ENCODE results near the gene DDX10.
"Not testable (repeated sequence)": the region's sequence is repeated elsewhere in the genome, so short reads cannot be mapped to it uniquely, and the experiment has no call there.

The DDX10 gene

DNA sequence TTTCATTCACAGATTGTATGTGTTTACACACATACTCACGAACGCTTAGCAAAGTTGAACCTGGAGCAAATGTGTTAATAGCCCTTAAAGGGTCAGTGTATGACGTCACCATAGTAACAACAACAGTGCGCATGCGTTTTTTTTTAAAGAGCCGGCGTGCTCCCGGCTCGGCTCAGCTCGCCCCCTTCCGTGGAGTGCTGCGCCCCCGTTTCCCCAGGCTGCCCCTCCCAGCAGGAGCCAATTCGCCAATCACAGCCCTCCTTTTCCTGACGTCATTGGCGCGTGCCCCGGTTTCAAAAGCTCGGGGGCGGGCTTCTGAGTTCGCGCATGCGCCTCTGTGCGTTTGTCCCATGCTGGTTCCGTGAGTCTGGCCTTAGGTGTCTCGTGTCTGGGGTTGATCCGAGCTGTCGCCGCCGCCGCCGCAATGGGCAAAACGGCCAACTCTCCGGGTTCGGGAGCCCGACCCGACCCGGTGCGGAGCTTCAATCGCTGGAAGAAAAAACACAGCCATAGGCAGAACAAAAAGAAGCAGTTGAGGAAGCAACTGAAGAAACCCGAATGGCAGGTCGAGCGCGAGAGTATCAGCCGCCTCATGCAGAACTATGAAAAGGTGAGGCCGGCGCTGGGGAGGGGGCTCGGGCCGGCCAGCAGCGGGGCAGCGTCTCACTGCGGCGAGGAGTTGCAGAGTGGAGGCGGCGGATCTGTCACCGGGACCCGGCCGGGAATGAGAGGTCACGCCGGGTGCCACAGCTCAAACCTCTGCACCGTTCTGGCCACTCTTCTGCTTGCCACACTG lies at the start of gene DDX10:
DDX10 (plus strand) TSS at position 340 of the 796 bp plus-strand sequence; CDS start at position 425, 85 bp downstream.
- peak; percentile 98 for DNase-seq

DNA sequence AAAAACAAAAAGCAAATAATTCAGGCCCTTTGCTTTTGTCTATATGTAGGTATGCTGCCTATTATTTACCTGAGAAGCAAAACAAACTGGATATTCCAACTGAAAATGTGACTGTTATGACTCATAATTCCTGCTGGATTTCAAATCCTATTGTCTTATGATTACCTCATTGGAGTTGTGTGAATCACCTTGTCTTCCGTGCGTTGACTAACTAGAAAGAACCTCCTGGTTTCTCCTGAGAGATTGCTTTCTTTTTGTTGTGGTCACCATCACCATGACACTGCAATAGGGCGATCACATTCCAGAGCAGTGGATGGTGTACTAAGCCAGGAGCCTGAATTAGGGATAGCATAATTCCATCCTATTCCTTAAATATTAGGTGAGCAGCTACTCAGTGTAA lies 48.3 kb upstream of the DDX10 start:
- no peak for DNase-seq

DNA sequence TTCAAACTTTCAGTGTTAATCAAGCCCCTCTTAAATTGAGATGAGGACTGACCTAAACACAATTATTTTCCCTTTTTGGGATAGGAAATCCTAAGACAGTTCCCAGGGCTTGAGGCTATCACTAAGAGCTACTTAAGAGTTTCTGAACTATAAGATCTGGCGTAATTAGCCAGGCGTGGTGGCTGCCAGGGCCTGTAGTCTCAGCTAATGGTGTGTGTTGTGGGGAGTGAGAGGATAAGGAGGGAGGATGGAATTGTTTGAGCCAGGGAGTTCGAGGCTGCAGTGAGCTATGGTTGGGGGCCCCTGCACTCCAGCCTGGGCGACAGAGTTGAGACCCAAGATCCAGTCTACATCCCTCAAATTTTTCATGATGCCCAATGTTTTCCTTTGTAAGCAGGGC lies 47.8 kb upstream of the DDX10 start:
- no peak for DNase-seq

DNA sequence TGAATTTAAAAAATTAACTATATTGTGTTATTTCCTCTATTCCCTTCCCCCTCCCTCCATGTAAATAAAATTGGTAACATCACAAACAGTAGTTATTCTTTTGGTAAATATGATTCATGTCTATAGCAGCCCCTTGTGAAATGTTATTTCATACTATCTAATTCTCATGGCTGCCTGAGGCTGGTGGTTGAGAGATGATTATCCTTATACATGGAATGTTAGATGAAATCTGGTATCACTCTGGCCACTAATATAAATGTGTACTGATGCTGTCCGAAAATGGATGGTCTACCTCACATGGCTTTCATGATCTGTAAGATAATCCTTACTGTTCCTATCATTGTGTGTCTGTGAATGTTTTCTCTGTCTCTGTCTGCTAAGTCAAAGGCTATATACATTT lies 46.3 kb upstream of the DDX10 start:
- no peak for DNase-seq

DNA sequence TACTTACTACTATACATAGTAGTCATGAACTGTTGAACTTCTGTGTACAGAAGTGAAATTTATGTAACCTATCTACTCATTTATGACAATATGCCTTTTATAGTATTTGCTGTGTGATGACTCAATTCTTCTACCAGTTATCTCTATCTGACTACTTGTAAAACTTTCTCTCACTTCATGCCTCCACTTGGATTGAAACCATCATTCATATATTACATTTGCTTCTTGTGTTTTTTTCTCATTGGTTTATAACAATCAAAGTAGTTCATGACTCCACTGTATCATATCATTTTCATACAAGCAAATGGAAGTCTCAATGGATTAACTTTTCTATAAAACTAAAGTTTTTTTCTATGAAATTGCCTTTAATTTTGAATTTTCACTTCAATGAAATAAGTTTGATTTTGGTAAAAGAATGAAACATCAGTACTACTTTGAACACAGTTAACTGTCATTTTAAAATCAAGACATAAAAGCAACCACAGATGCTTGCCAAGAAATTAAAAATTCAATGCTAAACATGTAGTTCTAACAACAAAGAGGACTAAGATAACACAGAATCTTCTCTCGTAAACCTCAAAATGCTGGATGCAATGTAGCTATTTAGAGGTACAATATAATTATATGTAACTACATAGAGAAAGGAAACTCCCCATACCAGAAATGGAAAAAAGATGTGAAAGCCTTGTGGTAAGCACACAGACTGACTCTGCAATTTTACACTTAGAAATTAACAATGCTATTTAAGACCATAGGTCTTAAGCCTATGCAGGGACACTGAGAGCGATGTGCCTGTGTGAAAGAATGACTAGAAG lies 43.7 kb upstream of the DDX10 start:
- no peak for DNase-seq

DNA sequence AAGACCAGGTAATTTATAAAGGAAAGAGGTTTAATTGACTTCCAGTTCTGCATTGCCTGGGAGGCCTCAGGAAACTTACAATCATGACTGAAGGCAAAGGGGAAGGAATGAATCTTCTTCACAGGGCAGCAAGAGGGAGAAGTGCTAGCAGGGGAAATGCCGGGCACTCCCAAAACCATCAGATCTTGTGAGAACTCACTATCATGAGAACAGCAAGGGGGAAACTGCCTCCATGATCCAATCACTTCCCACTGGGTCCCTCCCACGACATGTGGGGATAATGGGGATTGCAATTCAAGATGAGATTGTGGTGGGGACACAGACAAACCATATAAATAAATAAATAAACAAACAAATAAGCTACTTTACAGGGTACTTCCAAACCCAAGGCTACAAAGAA lies 42.5 kb upstream of the DDX10 start:
- no peak for DNase-seq

DNA sequence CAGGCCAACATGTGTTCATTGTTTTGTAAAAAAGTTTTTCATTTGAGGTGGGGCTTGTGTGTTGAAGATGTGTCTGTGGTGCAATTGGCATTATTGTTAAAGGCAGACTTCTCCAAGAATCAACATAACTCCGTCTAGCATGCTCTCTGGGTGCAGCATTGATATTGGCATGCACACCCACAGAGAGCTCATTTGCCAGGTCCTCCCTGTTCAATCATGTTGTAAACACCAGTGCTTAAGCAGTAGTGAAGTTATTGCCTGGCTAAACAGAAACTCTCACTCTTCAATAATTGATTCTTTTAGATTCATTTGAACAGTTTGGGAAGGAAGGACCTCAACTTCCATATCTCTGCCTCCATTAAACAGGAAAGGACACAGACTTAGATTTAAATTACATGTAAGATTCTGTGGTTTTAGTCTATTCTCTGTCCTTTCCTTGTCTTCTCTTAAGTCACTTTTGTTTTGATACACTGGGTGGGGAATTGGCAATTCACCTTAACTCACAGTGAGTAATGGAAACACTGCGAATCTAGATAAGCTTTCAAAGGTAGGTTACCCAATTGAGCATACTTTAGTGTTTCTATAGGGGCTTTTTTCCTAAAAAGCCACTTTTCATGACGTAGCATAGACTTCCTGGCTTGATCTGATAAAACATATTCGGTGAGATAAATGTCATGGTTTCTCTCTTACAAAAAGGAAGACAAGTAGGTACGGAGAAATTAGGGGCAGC lies 40.5 kb upstream of the DDX10 start:
- DNase-seq: no peak

DNA sequence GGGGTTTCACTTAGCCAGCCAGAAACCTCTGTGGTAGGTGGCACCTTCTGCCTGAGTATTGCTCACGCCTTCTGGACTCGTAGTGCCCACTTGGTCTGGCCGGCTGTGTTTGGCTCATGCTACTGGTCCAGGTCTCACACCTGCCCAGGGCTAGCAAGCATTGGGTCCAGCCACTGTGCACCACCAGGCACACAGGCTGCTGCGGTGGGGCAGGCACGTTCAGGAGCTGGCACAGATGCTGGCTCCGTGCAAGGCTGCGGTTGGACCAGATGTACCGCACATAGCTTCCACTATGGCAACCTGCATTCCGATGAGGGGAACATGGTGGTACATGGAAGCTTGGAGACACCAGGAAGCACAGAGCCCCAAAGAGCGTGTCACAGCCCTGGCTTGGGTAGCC lies 36.5 kb upstream of the DDX10 start:
- DNase-seq: no peak

DNA sequence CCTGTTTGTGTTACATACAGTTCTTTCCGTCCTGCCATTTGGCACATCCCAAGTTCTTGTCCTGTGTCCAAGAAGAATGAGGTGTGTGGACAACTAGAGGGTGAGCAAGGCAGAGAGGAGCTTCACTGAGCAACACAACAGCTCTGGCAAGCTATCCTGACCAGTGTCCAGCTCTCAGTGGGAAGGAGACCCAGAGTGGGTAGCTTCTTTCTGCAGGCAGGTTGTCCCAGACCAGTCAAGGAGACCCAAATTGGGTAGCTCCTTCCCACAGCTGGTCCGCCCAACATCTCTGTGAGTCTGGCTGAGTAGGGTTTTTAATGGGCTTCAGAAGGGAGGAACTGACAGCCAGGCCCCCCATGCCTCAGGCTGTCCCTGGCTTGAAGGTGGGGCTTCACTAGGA lies 36.1 kb upstream of the DDX10 start:
- no peak for DNase-seq

DNA sequence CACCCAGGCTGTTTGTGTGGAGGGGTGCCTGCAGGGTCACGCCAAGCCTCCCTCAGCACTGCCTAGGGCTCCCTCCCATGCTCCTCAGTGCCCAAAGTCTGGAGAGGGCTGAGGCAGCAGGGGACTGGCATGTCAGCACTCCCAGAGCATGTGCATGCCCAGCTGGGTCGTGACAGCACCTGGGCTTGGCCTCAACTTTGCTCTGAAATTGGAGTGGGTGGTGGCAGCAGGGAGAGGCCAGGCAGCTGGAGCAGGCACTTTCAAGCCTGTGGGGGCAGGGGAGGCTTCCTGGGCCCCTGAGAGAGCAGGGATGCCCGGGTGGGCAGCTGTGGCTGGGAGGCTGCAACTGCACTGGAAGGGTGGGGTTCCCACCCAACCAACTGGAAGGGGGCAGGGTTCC lies 35.6 kb upstream of the DDX10 start:
- DNase-seq: no peak

DNA sequence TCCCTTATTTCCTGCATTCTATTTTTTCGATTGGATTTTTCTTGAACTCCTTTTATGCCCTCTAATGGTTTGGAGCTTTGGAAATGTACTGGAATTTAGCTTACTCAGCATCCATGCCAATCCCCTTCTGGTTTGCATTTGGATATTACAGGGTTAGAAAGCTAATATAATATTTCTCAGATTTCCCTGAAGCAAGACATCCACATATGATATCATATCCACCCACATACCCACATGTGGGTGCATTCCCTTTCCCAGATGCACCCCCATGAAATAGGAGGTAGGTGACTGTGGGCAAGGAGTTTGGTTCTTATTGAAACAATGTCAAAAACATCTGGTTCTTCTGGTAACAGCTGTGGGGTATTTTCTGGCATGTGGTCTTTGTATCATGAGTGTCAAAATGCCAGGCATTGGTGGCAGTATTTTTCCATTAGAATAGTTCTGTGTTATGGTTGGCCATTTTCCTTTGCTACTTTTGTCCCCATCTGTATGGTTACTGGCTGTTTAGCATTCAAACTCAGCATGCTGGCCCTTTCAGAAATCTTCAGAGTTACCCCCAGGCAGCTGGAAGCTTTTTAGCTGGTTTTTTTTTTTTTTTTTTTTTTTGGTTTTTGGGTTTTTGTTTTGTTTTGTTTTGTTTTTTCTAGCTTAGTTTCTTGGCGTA lies 32.7 kb upstream of the DDX10 start:
- no peak for DNase-seq

DNA sequence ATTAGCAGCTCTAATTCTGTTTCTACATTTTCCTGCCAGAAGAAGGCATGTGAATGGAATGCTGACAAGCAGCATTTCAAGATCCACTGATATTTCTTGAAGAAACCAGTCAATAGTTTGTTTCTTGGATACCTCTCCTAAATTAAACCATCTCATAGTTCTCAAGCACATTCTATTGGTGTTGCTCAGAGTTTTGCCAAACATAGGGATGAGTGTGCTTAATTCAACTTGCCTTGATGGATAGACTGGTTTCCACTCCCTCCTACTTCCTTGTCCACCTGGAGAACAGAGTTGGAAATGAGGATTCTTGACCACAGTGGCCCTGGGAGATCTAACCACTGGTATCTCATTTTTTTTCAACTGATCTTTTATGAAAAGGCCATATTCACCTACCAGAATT lies 29.8 kb upstream of the DDX10 start:
- no peak for DNase-seq

DNA sequence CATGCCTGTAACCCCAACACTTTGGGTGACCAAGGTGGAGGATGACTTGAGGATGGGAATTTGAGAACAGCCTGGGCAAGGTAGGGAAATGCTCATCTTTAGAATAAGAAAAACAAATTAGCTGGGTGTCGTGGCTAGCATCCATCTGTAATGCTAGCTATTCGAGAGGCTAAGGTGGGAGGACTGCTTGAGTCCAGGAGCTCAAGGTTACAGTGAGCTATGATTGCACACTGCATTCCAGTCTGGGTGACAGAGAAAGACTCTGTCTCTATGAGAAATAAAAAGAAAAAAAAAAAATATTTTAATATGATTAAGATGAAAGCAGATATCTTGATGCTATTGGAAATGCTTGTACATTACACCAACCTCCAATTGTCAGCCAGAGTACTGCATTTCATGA lies 28.6 kb upstream of the DDX10 start:
- no peak for DNase-seq

DNA sequence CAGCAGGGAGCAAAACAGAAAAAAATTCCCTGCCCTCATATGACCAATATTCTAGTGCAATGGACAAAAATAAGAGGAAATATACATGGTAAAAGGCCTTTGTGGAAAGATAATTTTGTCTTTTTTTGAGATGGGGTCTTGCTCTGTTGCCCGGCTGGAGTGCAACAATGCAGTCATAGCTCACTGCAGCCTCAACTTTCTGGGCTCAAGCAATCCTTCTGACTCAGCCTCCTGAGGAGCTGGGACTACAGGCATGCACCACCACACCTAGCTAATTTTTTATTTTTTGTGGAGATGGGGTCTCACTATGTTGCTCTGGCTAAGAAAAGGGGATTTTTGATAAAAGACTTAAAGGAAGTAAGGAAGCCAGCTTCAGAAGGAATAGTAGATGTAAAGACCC lies 25.7 kb upstream of the DDX10 start:
- no peak for DNase-seq

DNA sequence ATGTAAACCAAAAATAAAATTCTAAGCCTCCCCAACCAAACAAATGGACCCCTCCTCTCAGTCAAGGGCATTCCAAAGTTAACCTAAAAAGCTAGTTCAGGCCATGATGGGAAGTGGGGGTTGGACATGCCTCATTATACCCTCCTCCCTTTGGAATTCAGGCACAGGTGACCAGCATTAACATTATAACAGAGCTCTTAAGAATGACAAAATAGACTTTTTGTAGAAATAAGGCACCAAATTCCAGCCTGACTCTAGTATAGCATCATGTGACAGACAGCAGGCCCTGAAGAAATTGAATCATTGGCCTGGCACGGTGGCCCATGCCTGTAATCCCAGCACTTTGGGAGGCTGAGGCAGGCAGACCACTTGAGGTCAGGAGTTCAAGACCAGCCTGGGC lies 23.1 kb upstream of the DDX10 start:
- DNase-seq: not testable (repeated sequence)

DNA sequence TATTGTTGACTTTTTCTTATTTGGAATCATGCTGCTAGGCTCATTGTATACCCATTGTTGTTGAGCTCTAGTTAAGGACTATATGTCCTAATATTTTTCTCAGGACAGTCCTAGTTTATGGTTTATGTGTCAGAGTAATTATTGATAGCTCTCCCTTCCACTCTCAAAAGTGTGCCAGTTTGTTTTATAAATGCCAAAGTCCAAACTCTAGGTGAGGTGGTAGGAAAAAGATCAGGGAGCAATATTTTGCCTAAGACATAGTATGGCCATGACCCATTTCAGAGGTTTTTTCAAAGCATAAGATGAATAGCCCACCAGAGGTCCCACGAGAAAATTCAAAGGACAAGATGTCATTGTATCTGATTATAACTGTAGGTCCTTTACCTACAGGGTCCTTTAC lies 20.9 kb upstream of the DDX10 start:
- DNase-seq: no peak

DNA sequence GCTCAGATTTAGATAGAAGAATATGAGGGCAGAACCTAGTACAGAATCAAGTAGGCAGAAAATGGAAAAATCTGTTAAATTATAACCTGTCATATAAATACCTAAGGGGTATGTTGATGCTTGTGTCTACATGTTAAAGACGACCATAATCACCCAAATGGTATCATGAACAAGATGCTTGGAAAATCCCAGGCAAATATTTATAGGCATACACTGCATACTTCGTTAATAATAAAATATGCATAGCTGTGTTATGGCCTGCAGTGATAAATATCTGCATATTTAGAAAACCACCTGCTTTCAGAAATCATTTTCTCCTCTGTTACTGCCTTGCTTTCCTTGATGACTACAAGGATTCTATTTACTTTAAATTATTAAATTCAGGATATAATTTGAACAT lies 18.9 kb upstream of the DDX10 start:
- DNase-seq: no peak

DNA sequence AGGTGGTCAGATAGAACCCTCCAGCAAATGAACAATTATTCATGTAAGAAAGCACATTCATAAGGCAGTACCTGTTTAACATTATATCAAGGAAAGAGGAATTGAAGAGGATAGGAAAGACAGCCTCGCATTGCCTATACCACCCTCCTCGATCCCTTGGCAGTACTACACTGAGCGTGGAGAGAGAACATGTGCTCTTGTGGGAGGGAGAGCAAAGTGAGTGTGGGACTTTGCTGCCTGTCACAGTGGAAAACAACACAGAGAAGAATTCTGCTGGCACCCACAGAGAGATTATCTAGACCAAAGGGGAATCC lies 17.5 kb upstream of the DDX10 start:
- no peak for DNase-seq

DNA sequence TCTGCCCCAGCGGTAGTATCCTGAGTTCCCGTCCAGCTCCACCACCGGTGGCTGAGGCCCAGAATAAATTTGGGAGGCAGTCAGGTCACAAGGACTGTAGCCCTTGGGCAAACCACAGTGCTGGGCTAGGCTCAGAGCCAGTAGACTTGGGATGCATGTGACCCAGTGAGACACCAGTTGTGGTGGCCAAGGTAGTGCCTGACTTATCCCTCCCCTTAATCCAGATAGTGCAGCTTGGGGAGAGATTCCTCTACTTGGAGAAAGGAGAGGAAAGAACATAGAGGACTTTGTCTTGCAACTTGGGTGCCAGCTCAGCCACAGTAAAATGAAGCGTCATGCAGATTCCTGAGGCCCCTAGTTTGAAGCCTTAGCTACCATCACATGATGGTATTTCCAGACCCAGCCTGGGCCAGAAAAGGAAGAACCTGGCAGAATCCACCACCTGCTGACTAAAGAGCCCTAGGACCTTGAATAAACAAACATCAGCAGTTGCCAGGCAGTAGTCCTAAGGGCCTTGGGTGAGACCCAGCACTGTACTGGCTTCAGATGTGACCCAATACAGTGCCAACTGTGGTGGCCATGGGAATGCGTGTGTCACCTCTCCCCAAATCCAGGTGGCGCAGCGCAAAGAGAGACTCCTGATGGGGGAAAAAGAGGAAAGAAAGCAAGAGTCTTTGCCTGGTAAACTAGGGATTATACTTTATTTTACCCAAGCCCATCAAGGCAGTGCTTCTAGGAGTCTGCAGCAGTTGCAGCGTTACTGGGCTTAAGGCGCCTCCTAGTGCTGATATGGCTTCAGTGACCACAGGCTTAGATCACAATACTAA lies 17.0 kb upstream of the DDX10 start:
- DNase-seq: peak; percentile 71

DNA sequence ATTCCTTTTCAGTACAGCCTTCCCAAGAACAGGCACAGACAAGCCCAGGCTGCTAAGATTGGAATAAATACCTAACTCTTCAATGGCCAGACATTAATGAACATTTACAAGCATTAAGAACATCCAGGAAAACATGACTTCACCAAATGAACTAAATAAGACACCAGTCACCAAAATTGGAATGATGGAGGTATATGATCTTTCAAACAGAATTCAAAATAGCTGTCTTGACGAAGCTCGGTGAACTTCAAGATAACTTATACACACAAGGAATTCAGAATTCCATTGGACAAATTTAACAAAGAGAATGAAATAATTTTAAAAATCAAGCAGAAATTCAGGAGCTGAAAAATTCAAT lies 16.4 kb upstream of the DDX10 start:
- no peak for DNase-seq

DNA sequence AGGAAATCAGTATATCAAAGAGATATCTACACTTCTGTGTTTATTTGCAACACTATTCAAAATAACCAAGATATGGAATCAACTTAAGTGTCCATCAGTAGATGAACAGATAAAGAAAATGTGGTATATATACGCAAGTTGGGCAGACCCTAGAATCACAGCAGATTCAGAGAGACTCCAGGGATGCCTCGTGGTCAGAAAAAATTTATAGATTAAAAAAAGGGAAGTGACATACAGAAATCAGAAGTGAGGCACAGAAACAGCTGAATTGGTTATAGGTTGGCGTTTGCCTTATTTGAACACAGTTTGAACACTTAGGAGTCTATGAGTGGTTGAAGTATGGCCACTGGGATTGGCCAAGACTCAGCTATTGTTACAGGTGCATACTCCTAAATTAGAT lies 10.8 kb upstream of the DDX10 start:
- not testable (repeated sequence) for DNase-seq

DNA sequence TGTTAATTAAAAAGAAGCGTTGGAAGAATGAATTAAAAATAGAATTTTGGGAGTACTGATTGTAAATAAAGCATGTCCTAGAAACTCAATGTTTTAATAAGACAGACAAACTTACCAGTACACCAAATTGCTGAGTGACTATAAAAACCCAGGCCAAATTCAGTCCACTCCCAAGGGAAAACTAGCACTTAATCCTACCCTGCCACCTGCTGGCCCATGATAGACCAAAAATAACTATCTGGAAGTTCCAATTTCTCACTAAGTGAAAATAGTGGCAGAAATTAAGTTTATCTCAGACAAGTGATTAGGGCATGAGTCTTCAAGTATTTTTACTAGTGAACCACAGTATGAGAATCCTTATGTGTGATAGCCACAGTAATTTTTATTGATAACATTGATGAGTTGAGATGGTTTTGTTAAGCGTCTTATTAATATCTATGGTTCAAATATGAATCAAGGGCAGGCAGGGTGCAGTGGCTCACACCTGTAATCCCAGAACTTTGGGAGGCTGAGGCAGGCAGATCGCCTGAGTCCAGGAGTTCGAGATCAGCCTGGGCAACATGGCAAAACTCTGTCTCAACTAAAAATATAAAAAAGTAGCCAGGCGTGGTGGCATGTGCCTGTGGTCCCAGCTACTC lies 9.8 kb upstream of the DDX10 start:
- peak; percentile 48 for DNase-seq

All from stimulated activated CD4-positive, alpha-beta T cell treated with anti-CD3 and anti-CD28 coated beads, Interleukin-15, amount 100 ng/mL, for 24 hours (primary cell).